ENCODE measurements around the gene FAM221B. TPM values are rescaled to one million over a fixed set of nuclear protein-coding genes. Genes with fewer than 3 reads are reported as not detected.

FAM221B gene
- total and polyA plus RNA-seq, 9 donors: not detected

DNA sequence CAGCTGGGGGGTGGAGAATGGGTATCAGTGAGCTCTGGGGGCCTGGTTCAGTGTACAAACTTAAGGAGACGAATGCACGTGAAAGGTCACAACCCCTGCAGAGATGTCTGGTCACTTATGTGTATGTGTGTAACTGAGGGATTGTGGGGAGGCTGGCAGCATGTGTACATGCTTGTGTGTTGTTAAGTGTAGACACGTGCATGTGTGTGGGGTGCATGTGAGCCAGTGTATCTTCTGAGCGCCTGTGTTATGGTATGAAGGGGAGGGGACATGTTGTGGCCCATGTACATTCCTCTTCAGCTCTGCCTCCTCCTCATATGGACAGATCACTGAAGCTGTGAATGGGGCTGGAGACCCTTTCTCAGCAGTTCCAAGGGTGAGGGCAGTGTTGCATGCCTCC is 2.5 kb upstream of the FAM221B start:
- TF ChIP-seq EP300 (IDR thresholded peaks at IDR 0.05): no peak
- TF ChIP-seq POLR2A (IDR thresholded peaks at IDR 0.05): no peak
- TF ChIP-seq, protein P1, sequence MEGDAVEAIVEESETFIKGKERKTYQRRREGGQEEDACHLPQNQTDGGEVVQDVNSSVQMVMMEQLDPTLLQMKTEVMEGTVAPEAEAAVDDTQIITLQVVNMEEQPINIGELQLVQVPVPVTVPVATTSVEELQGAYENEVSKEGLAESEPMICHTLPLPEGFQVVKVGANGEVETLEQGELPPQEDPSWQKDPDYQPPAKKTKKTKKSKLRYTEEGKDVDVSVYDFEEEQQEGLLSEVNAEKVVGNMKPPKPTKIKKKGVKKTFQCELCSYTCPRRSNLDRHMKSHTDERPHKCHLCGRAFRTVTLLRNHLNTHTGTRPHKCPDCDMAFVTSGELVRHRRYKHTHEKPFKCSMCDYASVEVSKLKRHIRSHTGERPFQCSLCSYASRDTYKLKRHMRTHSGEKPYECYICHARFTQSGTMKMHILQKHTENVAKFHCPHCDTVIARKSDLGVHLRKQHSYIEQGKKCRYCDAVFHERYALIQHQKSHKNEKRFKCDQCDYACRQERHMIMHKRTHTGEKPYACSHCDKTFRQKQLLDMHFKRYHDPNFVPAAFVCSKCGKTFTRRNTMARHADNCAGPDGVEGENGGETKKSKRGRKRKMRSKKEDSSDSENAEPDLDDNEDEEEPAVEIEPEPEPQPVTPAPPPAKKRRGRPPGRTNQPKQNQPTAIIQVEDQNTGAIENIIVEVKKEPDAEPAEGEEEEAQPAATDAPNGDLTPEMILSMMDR (IDR thresholded peaks at IDR 0.05): no peak
- Histone ChIP-seq H3K4me3 (no peak overlapping the region), H3K9me3 (no peaks in the 10 kb centered on the region), H3K27me3 (no peaks in the 10 kb centered on the region), H3K4me1 (ENCODE audit: insufficient read depth) (peaks cover 13% of the 10 kb centered on the region), H3K27ac (no peak overlapping the region), H3K36me3 (no peaks in the 10 kb centered on the region)
- DNase-seq: no peak
- WGBS, 3 donors: 61 to 73% (median 63%) methylated on average over 4 of the region's 4 CpGs
- intact Hi-C loops (cut with DNase I): loop anchor here in 2 of 4 donors (5.0 to 10.0 kb wide), 2 partner anchors 54 to 179 kb away; partner anchors contain the start of gene SIT1 (in 1 of the 2)

DNA sequence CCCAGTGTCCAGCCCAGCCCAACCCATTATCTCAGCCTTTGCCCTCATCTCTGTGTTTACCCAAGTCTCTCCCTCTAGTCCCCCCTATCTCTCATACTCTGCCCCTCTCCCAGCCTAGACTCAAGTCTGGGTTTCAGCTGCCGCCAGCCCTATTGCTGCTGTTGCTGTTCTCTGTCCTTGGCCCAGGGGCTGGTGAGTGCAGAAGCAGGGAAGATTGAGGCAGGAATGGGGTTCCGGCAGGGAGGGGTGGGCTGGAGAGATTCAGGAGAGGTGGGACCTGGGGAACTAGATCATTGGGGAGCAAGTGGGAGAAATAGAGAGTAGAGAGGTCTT is 1.2 kb upstream of the FAM221B start:
- TF ChIP-seq POLR2A (IDR thresholded peaks at IDR 0.05) (no peak), EP300 (IDR thresholded peaks at IDR 0.05) (no peak)
- TF ChIP-seq, protein P1 (IDR thresholded peaks at IDR 0.05): no peak
- no peak for DNase-seq
- no peaks in the 10 kb centered on the region for H3K9me3 ChIP-seq
- peak overlapping the region; percentile 75 for H3K4me3 ChIP-seq
- H3K27me3 ChIP-seq: no peaks in the 10 kb centered on the region
- intact Hi-C loops (cut with DNase I): loop anchor here in 2 of 4 donors (5.0 to 10.0 kb wide), 2 partner anchors 55 to 177 kb away; partner anchors contain the start of gene SIT1 (in 1 of the 2)
- peak overlapping the region; percentile 96 to 98 for H3K27ac ChIP-seq
- peaks cover 13% of the 10 kb centered on the region for H3K4me1 ChIP-seq (ENCODE audit: insufficient read depth)
- WGBS, 3 donors: 6 to 28% (median 8%) methylated on average over 2 of the region's 2 CpGs
- no peaks in the 10 kb centered on the region for H3K36me3 ChIP-seq

DNA sequence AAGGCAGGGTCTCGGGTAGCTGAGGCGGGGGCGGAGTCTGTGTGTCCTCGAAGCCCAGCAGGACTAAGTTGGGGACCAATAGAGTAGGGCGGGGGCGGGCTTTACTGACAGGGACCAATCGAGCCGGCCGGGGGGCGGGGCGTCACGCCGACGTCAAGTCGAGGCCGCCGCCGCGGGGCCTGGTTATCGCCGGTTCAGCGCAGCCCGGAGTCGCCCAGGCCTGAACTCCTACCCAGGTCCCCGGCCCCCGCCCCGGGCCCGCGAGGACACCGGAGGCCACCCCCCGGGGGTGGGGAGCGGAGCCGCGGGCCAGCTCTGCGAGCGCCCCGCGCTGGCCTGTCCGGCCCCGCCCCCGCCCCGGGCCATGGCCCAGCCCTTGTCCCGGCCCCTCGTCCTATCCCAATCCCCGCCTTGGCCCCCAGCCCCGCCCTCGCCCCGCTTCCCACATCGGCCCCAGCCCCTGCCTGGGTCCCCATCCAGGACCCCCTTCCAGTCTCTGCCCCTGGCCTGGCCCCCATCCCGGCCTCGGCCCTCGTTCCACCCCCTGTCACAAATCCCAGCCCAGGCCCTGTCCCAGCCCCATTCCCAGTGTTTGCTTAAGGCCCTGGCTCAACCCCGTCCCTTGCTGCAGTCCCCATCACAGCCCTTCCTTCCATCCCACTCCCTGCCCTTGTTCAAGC is 692 bp upstream of the FAM221B start, which contains the start of gene TMEM8B:
TMEM8B (plus strand) TSS at position 145 of the 680 bp plus-strand sequence; CDS start at position 365, 220 bp downstream.
- WGBS, 3 donors: 1% methylated on average over 38 to 53 of the region's 53 CpGs
- Histone ChIP-seq H3K36me3 (no peaks in the 10 kb centered on the region), H3K27me3 (no peaks in the 10 kb centered on the region), H3K4me1 (ENCODE audit: insufficient read depth) (peaks cover 13% of the 10 kb centered on the region), H3K27ac (peak within 1 kb of the TSS; percentile 96 to 98), H3K4me3 (peak within 1 kb of the TSS; percentile 75), H3K9me3 (no peaks in the 10 kb centered on the region)
- DNase-seq: peak; percentile 95 to 98 (median 98)
- intact Hi-C loops (cut with DNase I): no loop called here
- TF ChIP-seq, protein P1 (IDR thresholded peaks at IDR 0.05): no peak
- TF ChIP-seq POLR2A (IDR thresholded peaks at IDR 0.05): peak; percentile 62

DNA sequence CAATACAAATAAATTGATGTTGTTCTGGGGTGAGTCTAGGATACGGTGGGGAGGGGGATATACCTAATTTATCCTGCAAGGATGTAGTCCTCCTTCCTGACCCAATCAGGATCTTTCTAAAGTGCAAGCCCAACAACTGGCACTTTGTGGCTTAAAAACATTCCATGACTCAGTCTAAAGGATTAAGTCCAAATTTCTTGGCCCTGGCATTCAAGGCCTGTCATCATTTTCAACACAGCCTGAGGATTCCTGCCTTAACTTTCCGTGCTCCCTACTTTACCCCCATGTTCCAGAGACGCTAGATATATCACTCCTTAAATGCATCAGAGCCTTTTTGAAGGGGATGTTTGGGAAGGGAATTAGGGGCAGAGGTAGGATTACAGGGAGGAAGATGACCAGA is 1.0 kb downstream of the FAM221B start:
- TF ChIP-seq POLR2A (IDR thresholded peaks at IDR 0.05) (no peak), EP300 (IDR thresholded peaks at IDR 0.05) (no peak)
- TF ChIP-seq, protein P1 (IDR thresholded peaks at IDR 0.05): no peak
- H3K27ac ChIP-seq: no peak overlapping the region
- H3K4me3 ChIP-seq: no peak overlapping the region
- H3K27me3 ChIP-seq: no peaks in the 10 kb centered on the region
- no peaks in the 10 kb centered on the region for H3K9me3 ChIP-seq
- peaks cover 13% of the 10 kb centered on the region for H3K4me1 ChIP-seq (ENCODE audit: insufficient read depth)
- intact Hi-C loops (cut with DNase I): no loop called here
- WGBS, 3 donors: 76 to 92% (median 84%) methylated on average over 3 of the region's 3 CpGs
- DNase-seq: no peak
- no peaks in the 10 kb centered on the region for H3K36me3 ChIP-seq
